Neural cell (in vitro differentiated cells): ENCODE results near the gene ARPC4. TPM values are rescaled to one million over a fixed set of nuclear protein-coding genes. Genes with fewer than 3 reads are reported as not detected.

Experiments used
- H2AFZ ChIP-seq: fragments of 200-600, 300-800 bp; sonication (generic), shearing (Covaris generic); 2 replicates; pipeline ENCODE4 v1.6.0; 2014; ENCODE audit warnings: low read depth, mild to moderate bottlenecking, antibody characterized with exemption, low read length, moderate library complexity
- H3F3A ChIP-seq: fragments of 200-600 bp; shearing (Covaris generic); 2 replicates; pipeline ENCODE4 v1.6.1; 2016; ENCODE audit warnings: mild to moderate bottlenecking, moderate library complexity, mixed read lengths, antibody characterized with exemption, low read length; ENCODE audit not compliant: insufficient read depth, poor library complexity, severe bottlenecking
- H3K27ac ChIP-seq: fragments of 200-600, 300-800 bp; sonication (generic), shearing (Covaris generic); 2 replicates; pipeline ENCODE4 v1.5.1; 2014; ENCODE audit warnings: mild to moderate bottlenecking, low read length, moderate library complexity
- H3K27me3 ChIP-seq: fragments of 300-800, 200-600 bp; sonication (generic), shearing (Covaris generic); 2 replicates; pipeline ENCODE4 v1.6.0; 2014; ENCODE audit warnings: mild to moderate bottlenecking, low read depth, low read length, moderate library complexity; ENCODE audit not compliant: insufficient read depth
- H3K36me3 ChIP-seq: fragments of 300-800, 200-600 bp; sonication (generic), shearing (Covaris generic); 2 replicates; pipeline ENCODE4 v1.5.1; 2014; ENCODE audit warnings: mild to moderate bottlenecking, antibody characterized with exemption, low read length, moderate library complexity; ENCODE audit not compliant: insufficient read depth
- H3K4me2 ChIP-seq: fragments of 300-800, 200-600 bp; sonication (generic), shearing (Covaris generic); 2 replicates; pipeline ENCODE4 v1.6.0; 2014; ENCODE audit warnings: mild to moderate bottlenecking, low read length
- H3K4me3 ChIP-seq: fragments of 300-800, 200-600 bp; sonication (generic), shearing (Covaris generic); 2 replicates; pipeline ENCODE4 v1.5.1; 2014; ENCODE audit warnings: mild to moderate bottlenecking, low read length, moderate library complexity
- H3K79me2 ChIP-seq: fragments of 200-600 bp; shearing (Covaris generic); replicated peaks from 2 replicates; pipeline ENCODE4 v1.6.0; 2014; ENCODE audit warnings: mild to moderate bottlenecking, low read length, moderate library complexity; ENCODE audit not compliant: insufficient read depth
- H3K9ac ChIP-seq: fragments of 300-800, 200-600 bp; sonication (generic), shearing (Covaris generic); 2 replicates; pipeline ENCODE4 v1.6.1; 2016; ENCODE audit warnings: mild to moderate bottlenecking, low read length, mixed read lengths
- H3K9me2 ChIP-seq: fragments of 200-600 bp; shearing (Covaris generic); 2 replicates; pipeline ENCODE4 v1.6.1; 2016; ENCODE audit warnings: mild to moderate bottlenecking, low read length, mixed read lengths; ENCODE audit not compliant: insufficient read depth
- H3K9me3 ChIP-seq: fragments of 200-600, 300-800 bp; sonication (generic), shearing (Covaris generic); 2 replicates; pipeline ENCODE4 v1.6.1; 2016; ENCODE audit warnings: mild to moderate bottlenecking, mixed run types, low read length, moderate library complexity, mixed read lengths
- H4K20me1 ChIP-seq: fragments of 200-600 bp; shearing (Covaris generic); 2 replicates; pipeline ENCODE4 v1.6.1; 2016; ENCODE audit warnings: mild to moderate bottlenecking, mixed run types; ENCODE audit not compliant: insufficient read depth
- CTCF ChIP-seq: fragments of 450-650 bp; IDR thresholded peaks from 2 replicates; pipeline ENCODE4 v1.5.1; 2014; ENCODE audit warnings: antibody characterized with exemption, mild to moderate bottlenecking, moderate library complexity; ENCODE audit not compliant: poor library complexity, severe bottlenecking
- EP300 ChIP-seq: fragments of 450-650 bp; conservative IDR thresholded peaks from 2 replicates; pipeline ENCODE4 v1.6.1; 2014; ENCODE audit warnings: antibody characterized with exemption, mild to moderate bottlenecking, moderate library complexity; ENCODE audit not compliant: poor library complexity, severe bottlenecking
- EZH2 ChIP-seq: fragments of 200-600, 300-800 bp; shearing (Covaris generic), sonication (generic); IDR thresholded peaks from 2 replicates; pipeline ENCODE4 v1.6.1; 2014; ENCODE audit warnings: antibody characterized with exemption, low read length, borderline replicate concordance, mild to moderate bottlenecking; ENCODE audit not compliant: insufficient read depth, poor library complexity, severe bottlenecking
- MXI1 ChIP-seq: fragments of 450-650 bp; conservative IDR thresholded peaks from 2 replicates; pipeline ENCODE4 v1.6.1; 2014; ENCODE audit warnings: antibody characterized with exemption, mild to moderate bottlenecking; ENCODE audit not compliant: poor library complexity, severe bottlenecking
- POLR2AphosphoS5 ChIP-seq: IDR thresholded peaks from 2 replicates; pipeline ENCODE4 v1.6.1; 2012
- RAD21 ChIP-seq: fragments of 450-650 bp; conservative IDR thresholded peaks from 2 replicates; pipeline ENCODE4 v1.6.1; 2014; ENCODE audit warnings: antibody characterized with exemption, mild to moderate bottlenecking, moderate library complexity
- SMC3 ChIP-seq: fragments of 450-650 bp; conservative IDR thresholded peaks from 2 replicates; pipeline ENCODE4 v1.6.1; 2014; ENCODE audit warnings: antibody characterized with exemption, mild to moderate bottlenecking, moderate library complexity; ENCODE audit not compliant: poor library complexity
- TAF1 ChIP-seq: IDR thresholded peaks from 2 replicates; pipeline ENCODE4 v1.6.1; 2012; ENCODE audit warnings: low read depth
- polyA plus RNA-seq: library from polyadenylated mRNA; depleted of rRNA; stranded (reverse); fragments of >200 nt; gene quantifications from 2 replicates; pipeline ENCODE4 v1.2.3, GENCODE V29; 2014
- TF ChIP-seq, protein P1 (sequence below): IDR thresholded peaks from 2 replicates; pipeline ENCODE4 v1.6.1; 2012; ENCODE audit warnings: borderline replicate concordance

Gene ARPC4
- polyA plus RNA-seq, 1 donor from 2014 or later = 179 TPM

DNA sequence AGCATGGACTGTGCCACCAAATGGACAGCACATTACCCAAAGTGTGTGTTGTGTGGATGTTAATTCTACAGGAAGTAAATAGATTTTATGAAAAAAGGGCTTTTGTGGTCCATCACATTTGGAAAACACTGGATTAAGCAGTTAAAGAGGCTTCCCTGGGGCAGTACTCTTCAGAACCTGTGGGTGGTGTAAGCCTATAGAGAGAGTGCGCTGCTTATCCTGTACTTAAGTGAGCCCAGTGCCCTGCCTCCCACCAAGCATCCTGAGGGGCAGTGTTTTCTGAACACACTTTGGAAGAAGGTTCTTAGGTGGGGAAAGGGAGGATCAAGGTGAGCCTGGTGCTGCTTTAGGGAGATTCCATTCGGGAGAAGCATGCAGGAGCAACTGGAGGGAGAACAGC, 28.1 kb downstream of the ARPC4 start:
- Histone ChIP-seq H3K9ac (no peak overlapping the region), H3K27me3 (no peaks in the 10 kb centered on the region), H3K4me2 (no peak overlapping the region), H3K27ac (no peak overlapping the region), H3K9me2 (no peaks in the 10 kb centered on the region), H3K9me3 (no peaks in the 10 kb centered on the region), H3F3A (no peaks in the 10 kb centered on the region), H2AFZ (no peak overlapping the region), H4K20me1 (no peaks in the 10 kb centered on the region), H3K36me3 (no peaks in the 10 kb centered on the region), H3K4me3 (no peak overlapping the region), H3K79me2 (no peaks in the 10 kb centered on the region)
- no peak for TF ChIP-seq CTCF
- TF ChIP-seq TAF1 = no peak
- TF ChIP-seq EZH2 = no peak
- TF ChIP-seq EP300 = no peak
- TF ChIP-seq, protein P1, sequence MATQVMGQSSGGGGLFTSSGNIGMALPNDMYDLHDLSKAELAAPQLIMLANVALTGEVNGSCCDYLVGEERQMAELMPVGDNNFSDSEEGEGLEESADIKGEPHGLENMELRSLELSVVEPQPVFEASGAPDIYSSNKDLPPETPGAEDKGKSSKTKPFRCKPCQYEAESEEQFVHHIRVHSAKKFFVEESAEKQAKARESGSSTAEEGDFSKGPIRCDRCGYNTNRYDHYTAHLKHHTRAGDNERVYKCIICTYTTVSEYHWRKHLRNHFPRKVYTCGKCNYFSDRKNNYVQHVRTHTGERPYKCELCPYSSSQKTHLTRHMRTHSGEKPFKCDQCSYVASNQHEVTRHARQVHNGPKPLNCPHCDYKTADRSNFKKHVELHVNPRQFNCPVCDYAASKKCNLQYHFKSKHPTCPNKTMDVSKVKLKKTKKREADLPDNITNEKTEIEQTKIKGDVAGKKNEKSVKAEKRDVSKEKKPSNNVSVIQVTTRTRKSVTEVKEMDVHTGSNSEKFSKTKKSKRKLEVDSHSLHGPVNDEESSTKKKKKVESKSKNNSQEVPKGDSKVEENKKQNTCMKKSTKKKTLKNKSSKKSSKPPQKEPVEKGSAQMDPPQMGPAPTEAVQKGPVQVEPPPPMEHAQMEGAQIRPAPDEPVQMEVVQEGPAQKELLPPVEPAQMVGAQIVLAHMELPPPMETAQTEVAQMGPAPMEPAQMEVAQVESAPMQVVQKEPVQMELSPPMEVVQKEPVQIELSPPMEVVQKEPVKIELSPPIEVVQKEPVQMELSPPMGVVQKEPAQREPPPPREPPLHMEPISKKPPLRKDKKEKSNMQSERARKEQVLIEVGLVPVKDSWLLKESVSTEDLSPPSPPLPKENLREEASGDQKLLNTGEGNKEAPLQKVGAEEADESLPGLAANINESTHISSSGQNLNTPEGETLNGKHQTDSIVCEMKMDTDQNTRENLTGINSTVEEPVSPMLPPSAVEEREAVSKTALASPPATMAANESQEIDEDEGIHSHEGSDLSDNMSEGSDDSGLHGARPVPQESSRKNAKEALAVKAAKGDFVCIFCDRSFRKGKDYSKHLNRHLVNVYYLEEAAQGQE = no peak
- no peak for TF ChIP-seq RAD21
- TF ChIP-seq POLR2AphosphoS5 = no peak
- no peak for TF ChIP-seq MXI1
- TF ChIP-seq SMC3 = no peak

DNA sequence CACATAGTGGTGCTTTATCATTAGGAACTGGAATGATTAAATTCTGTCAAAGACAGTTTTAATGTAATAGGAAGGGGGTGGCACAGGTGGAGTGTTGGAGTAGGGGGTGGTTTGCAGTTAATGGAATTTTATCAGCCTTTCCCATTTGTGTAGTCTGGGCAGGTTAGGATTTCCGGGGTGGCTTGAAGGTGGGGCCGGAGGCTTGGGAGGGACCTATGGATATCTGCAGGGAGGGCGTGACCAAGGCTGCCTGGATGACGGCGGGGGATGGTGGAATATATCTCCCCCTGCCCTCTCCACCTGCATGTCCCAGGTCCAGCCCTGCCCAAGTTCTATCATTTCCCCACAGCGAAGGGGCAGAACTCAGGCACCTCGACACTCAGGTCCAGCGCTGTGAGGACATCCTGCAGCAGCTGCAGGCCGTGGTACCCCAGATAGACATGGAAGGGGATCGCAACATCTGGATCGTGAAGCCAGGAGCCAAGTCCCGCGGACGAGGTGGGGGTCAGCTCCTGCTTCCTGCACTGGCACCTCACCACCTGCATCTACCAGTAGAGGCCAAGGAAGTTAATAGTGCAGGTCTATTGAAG, 32.7 kb downstream of the ARPC4 start:
- H3K27me3 ChIP-seq = no peaks in the 10 kb centered on the region
- H3K4me3 ChIP-seq = no peak overlapping the region
- no peak overlapping the region for H3K9ac ChIP-seq
- H3K4me2 ChIP-seq = no peak overlapping the region
- TF ChIP-seq CTCF = no peak
- no peak for TF ChIP-seq SMC3
- no peak for TF ChIP-seq RAD21
- TF ChIP-seq EZH2 = no peak
- TF ChIP-seq, protein P1 = no peak
- TF ChIP-seq MXI1 = no peak
- no peak for TF ChIP-seq EP300
- no peak for TF ChIP-seq POLR2AphosphoS5
- no peak for TF ChIP-seq TAF1
- no peak overlapping the region for H3K27ac ChIP-seq
- H4K20me1 ChIP-seq = no peaks in the 10 kb centered on the region
- H3K9me2 ChIP-seq = no peaks in the 10 kb centered on the region
- no peaks in the 10 kb centered on the region for H3K9me3 ChIP-seq
- H3K79me2 ChIP-seq = no peaks in the 10 kb centered on the region
- no peak overlapping the region for H2AFZ ChIP-seq
- no peaks in the 10 kb centered on the region for H3K36me3 ChIP-seq
- H3F3A ChIP-seq = no peaks in the 10 kb centered on the region
